GM12878 (cell line): ENCODE data around the gene BTG4. TPM values are rescaled to one million over a fixed set of nuclear protein-coding genes. Genes with fewer than 3 reads are reported as not detected.

ENCODE experiments used
- BACH1 ChIP-seq: fragments of 450-650 bp; IDR thresholded peaks from 2 replicates; pipeline ENCODE4 v1.6.1; 2017; ENCODE audit warnings: mild to moderate bottlenecking, borderline replicate concordance
- BCL11A ChIP-seq: IDR thresholded peaks from 2 replicates; pipeline ENCODE4 v1.6.1; 2011; ENCODE audit warnings: low read depth, low read length
- HDGF ChIP-seq: fragments of 450-650 bp; IDR thresholded peaks from 2 replicates; pipeline ENCODE4 v1.6.1; 2016; ENCODE audit warnings: antibody characterized with exemption
- IKZF1 ChIP-seq: fragments of 450-650 bp; conservative IDR thresholded peaks from 2 replicates; pipeline ENCODE4 v1.6.1; 2017; ENCODE audit warnings: antibody characterized with exemption, mild to moderate bottlenecking
- polyA plus RNA-seq, 11 experiments: library from polyadenylated mRNA; depleted of rRNA in 4 of 11; unstranded in 6 of 11; stranded (reverse) in 5 of 11; fragments of >200 nt; fragmentation: Nextera tagmentation in 4 of 11; fragmentation: Illumina TruSeq in 1 of 11; extraction: Ambion mirVana in 4 of 11; extraction: Trizol in 1 of 11; gene quantifications; 1 replicate in 1 of 11; 2 replicates in 10 of 11; pipeline versions ENCODE4 v1.2.1 to v1.2.3, GENCODE V29; 2011 to 2016; ENCODE audit warnings: inconsistent platforms in 2 of 11, missing spikeins in 2 of 11, low read depth in 1 of 11
- total RNA-seq, 4 experiments: library from RNA; depleted of rRNA in 3 of 4; stranded (reverse); fragments of >200 nt in 3 of 4; fragmentation: Illumina TruSeq in 1 of 4; extraction: Trizol in 1 of 4; gene quantifications; 2 replicates each; pipeline versions ENCODE4 v1.2.1 to v1.2.3, GENCODE V29; 2013 to 2021
- TF ChIP-seq, protein P1 (sequence below): IDR thresholded peaks from 2 replicates; pipeline ENCODE4 v1.6.1; 2012; ENCODE audit warnings: improper control_type of control experiment, low read depth, low read length; ENCODE audit not compliant: insufficient replicate concordance
- TF ChIP-seq, protein P2 (sequence below): IDR thresholded peaks from 2 replicates; pipeline ENCODE4 v1.6.1; 2012; ENCODE audit warnings: mild to moderate bottlenecking, low read depth, low read length
- TF ChIP-seq, protein P3 (sequence below): IDR thresholded peaks from 2 replicates; pipeline ENCODE4 v1.6.1; 2012; ENCODE audit warnings: low read depth, low read length, improper control_type of control experiment
- TF ChIP-seq, protein P4 (sequence below): fragments of 150-350 bp; IDR thresholded peaks from 2 replicates; pipeline ENCODE4 v1.6.1; 2016; ENCODE audit warnings: low read depth, low read length

Gene BTG4
- total and polyA plus RNA-seq, 10 of the 15 experiments (the other 5 are each of a cell fraction or from before 2014, with no cell fraction given): 0.14 TPM; not detected in 9

DNA sequence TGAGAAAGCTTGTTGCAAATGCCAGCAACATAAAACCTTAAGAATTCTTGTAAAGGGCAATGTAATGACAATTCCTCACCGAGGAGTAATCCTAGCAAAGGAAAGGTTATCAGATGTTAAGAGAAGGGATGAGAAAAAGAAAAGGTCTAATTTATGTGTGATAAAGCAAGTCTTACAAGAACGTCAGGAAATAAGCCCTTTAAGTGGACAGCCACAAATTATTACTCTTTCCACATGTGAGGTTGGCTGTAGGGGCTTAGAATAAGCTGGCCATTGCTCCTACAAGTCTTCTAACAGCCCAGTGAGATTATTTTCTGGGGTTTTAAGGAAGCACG, 37.6 kb upstream of the BTG4 start (continued):
- TF ChIP-seq, protein P1, sequence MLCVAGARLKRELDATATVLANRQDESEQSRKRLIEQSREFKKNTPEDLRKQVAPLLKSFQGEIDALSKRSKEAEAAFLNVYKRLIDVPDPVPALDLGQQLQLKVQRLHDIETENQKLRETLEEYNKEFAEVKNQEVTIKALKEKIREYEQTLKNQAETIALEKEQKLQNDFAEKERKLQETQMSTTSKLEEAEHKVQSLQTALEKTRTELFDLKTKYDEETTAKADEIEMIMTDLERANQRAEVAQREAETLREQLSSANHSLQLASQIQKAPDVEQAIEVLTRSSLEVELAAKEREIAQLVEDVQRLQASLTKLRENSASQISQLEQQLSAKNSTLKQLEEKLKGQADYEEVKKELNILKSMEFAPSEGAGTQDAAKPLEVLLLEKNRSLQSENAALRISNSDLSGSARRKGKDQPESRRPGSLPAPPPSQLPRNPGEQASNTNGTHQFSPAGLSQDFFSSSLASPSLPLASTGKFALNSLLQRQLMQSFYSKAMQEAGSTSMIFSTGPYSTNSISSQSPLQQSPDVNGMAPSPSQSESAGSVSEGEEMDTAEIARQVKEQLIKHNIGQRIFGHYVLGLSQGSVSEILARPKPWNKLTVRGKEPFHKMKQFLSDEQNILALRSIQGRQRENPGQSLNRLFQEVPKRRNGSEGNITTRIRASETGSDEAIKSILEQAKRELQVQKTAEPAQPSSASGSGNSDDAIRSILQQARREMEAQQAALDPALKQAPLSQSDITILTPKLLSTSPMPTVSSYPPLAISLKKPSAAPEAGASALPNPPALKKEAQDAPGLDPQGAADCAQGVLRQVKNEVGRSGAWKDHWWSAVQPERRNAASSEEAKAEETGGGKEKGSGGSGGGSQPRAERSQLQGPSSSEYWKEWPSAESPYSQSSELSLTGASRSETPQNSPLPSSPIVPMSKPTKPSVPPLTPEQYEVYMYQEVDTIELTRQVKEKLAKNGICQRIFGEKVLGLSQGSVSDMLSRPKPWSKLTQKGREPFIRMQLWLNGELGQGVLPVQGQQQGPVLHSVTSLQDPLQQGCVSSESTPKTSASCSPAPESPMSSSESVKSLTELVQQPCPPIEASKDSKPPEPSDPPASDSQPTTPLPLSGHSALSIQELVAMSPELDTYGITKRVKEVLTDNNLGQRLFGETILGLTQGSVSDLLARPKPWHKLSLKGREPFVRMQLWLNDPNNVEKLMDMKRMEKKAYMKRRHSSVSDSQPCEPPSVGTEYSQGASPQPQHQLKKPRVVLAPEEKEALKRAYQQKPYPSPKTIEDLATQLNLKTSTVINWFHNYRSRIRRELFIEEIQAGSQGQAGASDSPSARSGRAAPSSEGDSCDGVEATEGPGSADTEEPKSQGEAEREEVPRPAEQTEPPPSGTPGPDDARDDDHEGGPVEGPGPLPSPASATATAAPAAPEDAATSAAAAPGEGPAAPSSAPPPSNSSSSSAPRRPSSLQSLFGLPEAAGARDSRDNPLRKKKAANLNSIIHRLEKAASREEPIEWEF: no peak
- TF ChIP-seq BCL11A: no peak
- no peak for TF ChIP-seq HDGF
- TF ChIP-seq IKZF1: no peak
- TF ChIP-seq BACH1: no peak
- TF ChIP-seq, protein P2, sequence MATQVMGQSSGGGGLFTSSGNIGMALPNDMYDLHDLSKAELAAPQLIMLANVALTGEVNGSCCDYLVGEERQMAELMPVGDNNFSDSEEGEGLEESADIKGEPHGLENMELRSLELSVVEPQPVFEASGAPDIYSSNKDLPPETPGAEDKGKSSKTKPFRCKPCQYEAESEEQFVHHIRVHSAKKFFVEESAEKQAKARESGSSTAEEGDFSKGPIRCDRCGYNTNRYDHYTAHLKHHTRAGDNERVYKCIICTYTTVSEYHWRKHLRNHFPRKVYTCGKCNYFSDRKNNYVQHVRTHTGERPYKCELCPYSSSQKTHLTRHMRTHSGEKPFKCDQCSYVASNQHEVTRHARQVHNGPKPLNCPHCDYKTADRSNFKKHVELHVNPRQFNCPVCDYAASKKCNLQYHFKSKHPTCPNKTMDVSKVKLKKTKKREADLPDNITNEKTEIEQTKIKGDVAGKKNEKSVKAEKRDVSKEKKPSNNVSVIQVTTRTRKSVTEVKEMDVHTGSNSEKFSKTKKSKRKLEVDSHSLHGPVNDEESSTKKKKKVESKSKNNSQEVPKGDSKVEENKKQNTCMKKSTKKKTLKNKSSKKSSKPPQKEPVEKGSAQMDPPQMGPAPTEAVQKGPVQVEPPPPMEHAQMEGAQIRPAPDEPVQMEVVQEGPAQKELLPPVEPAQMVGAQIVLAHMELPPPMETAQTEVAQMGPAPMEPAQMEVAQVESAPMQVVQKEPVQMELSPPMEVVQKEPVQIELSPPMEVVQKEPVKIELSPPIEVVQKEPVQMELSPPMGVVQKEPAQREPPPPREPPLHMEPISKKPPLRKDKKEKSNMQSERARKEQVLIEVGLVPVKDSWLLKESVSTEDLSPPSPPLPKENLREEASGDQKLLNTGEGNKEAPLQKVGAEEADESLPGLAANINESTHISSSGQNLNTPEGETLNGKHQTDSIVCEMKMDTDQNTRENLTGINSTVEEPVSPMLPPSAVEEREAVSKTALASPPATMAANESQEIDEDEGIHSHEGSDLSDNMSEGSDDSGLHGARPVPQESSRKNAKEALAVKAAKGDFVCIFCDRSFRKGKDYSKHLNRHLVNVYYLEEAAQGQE: no peak
- TF ChIP-seq, protein P3, sequence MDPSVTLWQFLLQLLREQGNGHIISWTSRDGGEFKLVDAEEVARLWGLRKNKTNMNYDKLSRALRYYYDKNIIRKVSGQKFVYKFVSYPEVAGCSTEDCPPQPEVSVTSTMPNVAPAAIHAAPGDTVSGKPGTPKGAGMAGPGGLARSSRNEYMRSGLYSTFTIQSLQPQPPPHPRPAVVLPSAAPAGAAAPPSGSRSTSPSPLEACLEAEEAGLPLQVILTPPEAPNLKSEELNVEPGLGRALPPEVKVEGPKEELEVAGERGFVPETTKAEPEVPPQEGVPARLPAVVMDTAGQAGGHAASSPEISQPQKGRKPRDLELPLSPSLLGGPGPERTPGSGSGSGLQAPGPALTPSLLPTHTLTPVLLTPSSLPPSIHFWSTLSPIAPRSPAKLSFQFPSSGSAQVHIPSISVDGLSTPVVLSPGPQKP: no peak
- TF ChIP-seq, protein P4, sequence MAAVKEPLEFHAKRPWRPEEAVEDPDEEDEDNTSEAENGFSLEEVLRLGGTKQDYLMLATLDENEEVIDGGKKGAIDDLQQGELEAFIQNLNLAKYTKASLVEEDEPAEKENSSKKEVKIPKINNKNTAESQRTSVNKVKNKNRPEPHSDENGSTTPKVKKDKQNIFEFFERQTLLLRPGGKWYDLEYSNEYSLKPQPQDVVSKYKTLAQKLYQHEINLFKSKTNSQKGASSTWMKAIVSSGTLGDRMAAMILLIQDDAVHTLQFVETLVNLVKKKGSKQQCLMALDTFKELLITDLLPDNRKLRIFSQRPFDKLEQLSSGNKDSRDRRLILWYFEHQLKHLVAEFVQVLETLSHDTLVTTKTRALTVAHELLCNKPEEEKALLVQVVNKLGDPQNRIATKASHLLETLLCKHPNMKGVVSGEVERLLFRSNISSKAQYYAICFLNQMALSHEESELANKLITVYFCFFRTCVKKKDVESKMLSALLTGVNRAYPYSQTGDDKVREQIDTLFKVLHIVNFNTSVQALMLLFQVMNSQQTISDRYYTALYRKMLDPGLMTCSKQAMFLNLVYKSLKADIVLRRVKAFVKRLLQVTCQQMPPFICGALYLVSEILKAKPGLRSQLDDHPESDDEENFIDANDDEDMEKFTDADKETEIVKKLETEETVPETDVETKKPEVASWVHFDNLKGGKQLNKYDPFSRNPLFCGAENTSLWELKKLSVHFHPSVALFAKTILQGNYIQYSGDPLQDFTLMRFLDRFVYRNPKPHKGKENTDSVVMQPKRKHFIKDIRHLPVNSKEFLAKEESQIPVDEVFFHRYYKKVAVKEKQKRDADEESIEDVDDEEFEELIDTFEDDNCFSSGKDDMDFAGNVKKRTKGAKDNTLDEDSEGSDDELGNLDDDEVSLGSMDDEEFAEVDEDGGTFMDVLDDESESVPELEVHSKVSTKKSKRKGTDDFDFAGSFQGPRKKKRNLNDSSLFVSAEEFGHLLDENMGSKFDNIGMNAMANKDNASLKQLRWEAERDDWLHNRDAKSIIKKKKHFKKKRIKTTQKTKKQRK: no peak
